HL-60 (cell line): ENCODE measurements around the gene DOK7.

ENCODE experiments used
- DNase-seq, 2 experiments: peaks; one replicate each; pipeline ENCODE4 v3.0.0-alpha.2; 2010 to 2020; ENCODE audit warnings: low read depth in 1 of 2, low spot score in 1 of 2
- H3K27ac ChIP-seq: fragments of 250-450 bp; sonication (Bioruptor Pico); replicated peaks from 2 replicates; pipeline ENCODE4 v1.5.1; 2020; ENCODE audit warnings: mild to moderate bottlenecking, moderate library complexity
- H3K27me3 ChIP-seq: fragments of 250-450 bp; sonication (Bioruptor Pico); 2 replicates; pipeline ENCODE4 v1.5.1; 2021; ENCODE audit warnings: mild to moderate bottlenecking, moderate library complexity; ENCODE audit not compliant: insufficient read depth, poor library complexity, severe bottlenecking
- H3K4me3 ChIP-seq: replicated peaks from 2 replicates; pipeline ENCODE4 v1.5.1; 2011; ENCODE audit warnings: mild to moderate bottlenecking, control low read depth, low read length; ENCODE audit not compliant: insufficient read depth
- CTCF ChIP-seq: IDR thresholded peaks from one replicate; pipeline ENCODE4 v1.5.1; 2011; ENCODE audit warnings: low read length, control low read depth, inconsistent platforms; ENCODE audit not compliant: insufficient read depth
- GABPA ChIP-seq: IDR thresholded peaks from 2 replicates; pipeline ENCODE4 v1.6.1; 2012; ENCODE audit warnings: low read depth
- POLR2AphosphoS5 ChIP-seq: IDR thresholded peaks from 2 replicates; pipeline ENCODE4 v1.6.1; 2012; ENCODE audit warnings: low read depth
- REST ChIP-seq: IDR thresholded peaks from 2 replicates; pipeline ENCODE4 v1.6.1; 2012; ENCODE audit warnings: low read depth; ENCODE audit not compliant: insufficient replicate concordance
- SPI1 ChIP-seq: IDR thresholded peaks from 2 replicates; pipeline ENCODE4 v1.6.1; 2012; ENCODE audit warnings: low read depth, mild to moderate bottlenecking, borderline replicate concordance

The DOK7 gene

GRCh38 chr4:3449047-3449573, 14.0 kb upstream of the DOK7 start:
- no peak for DNase-seq
- Histone ChIP-seq H3K27ac (no peak overlapping the region), H3K4me3 (no peak overlapping the region), H3K27me3 (peaks cover 13% of the 10 kb centered on the region)
- TF ChIP-seq CTCF, result no peak
- no peak for TF ChIP-seq POLR2AphosphoS5
- no peak for TF ChIP-seq GABPA
- TF ChIP-seq REST, result no peak
- no peak for TF ChIP-seq SPI1

- Histone ChIP-seq H3K27me3 (peaks cover 13% of the 10 kb centered on the region), H3K4me3 (no peak overlapping the region), H3K27ac (no peak overlapping the region)
- TF ChIP-seq GABPA, result no peak
- DNase-seq, result no peak
These were observed 13.3 kb upstream of the DOK7 start for GRCh38 chr4:3449574-3450534.

GRCh38 chr4:3450643-3451042, 12.5 kb upstream of the DOK7 start:
- no peak for TF ChIP-seq SPI1
- TF ChIP-seq POLR2AphosphoS5, result no peak
- TF ChIP-seq GABPA, result no peak
- no peak for TF ChIP-seq REST
- TF ChIP-seq CTCF, result no peak
- peaks cover 13% of the 10 kb centered on the region for H3K27me3 ChIP-seq

GRCh38 chr4:3451956-3452355, 11.2 kb upstream of the DOK7 start:
- Histone ChIP-seq H3K27me3 (peaks cover 13% of the 10 kb centered on the region), H3K27ac (no peak overlapping the region), H3K4me3 (no peak overlapping the region)
- TF ChIP-seq SPI1, result no peak
- TF ChIP-seq CTCF, result no peak
- no peak for TF ChIP-seq GABPA
- no peak for TF ChIP-seq POLR2AphosphoS5
- TF ChIP-seq REST, result no peak
- no peak for DNase-seq

More at GRCh38 chr4:3450643-3451042, 12.5 kb upstream of the DOK7 start:
- Histone ChIP-seq H3K27ac (no peak overlapping the region), H3K4me3 (no peak overlapping the region)
- no peak for DNase-seq
